Measurements from ENCODE around the gene PRIMA1.

Gene PRIMA1

DNA sequence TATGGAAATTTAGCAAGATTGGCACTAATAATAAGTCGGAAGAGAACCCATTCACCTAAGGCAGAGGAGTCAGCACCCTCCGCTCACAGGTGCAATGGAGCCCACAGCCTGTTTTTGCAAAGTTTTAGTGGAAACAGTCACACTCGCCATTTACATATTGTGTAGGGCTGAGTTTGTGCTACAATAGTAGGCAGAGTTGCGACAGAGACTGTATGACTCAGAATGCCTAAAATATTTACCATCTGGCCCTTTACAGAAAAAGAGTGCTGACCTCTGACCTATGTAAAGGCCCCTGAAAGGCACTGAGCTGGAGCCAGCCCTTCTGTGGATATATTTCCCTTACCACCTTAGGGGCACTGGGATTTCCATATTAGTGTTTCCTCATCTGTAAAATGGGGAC is 79.0 kb downstream of the PRIMA1 start:
- no peak overlapping the region for H3K27ac Mint-ChIP-seq
- H3K9me3 Mint-ChIP-seq = no peaks in the 10 kb centered on the region
- H3K36me3 Mint-ChIP-seq (ENCODE audit: low read depth) = no peaks in the 10 kb centered on the region
- H3K4me1 Mint-ChIP-seq (ENCODE audit: low read depth) = no peaks in the 10 kb centered on the region
- H3K27me3 Mint-ChIP-seq (ENCODE audit: low read depth) = no peaks in the 10 kb centered on the region
- no peak overlapping the region for H3K4me3 Mint-ChIP-seq

GRCh38 chr14:93708800-93709199 is 79.5 kb downstream of the PRIMA1 start:
- Mint-ChIP-seq H3K36me3 (ENCODE audit: low read depth) (no peaks in the 10 kb centered on the region), H3K9me3 (no peaks in the 10 kb centered on the region), H3K27ac (no peak overlapping the region), H3K27me3 (ENCODE audit: low read depth) (no peaks in the 10 kb centered on the region), H3K4me1 (ENCODE audit: low read depth) (no peaks in the 10 kb centered on the region), H3K4me3 (no peak overlapping the region)

GRCh38 chr14:93708311-93708734 is 80.0 kb downstream of the PRIMA1 start:
- no peaks in the 10 kb centered on the region for H3K4me1 Mint-ChIP-seq (ENCODE audit: low read depth)
- H3K27ac Mint-ChIP-seq = no peak overlapping the region
- H3K9me3 Mint-ChIP-seq = no peaks in the 10 kb centered on the region
- H3K27me3 Mint-ChIP-seq (ENCODE audit: low read depth) = no peaks in the 10 kb centered on the region
- H3K4me3 Mint-ChIP-seq = no peak overlapping the region
- H3K36me3 Mint-ChIP-seq (ENCODE audit: low read depth) = no peaks in the 10 kb centered on the region

GRCh38 chr14:93707475-93707874 is 80.8 kb downstream of the PRIMA1 start:
- Mint-ChIP-seq H3K4me1 (ENCODE audit: low read depth) (no peaks in the 10 kb centered on the region), H3K4me3 (no peak overlapping the region), H3K9me3 (no peaks in the 10 kb centered on the region), H3K36me3 (ENCODE audit: low read depth) (no peaks in the 10 kb centered on the region), H3K27ac (no peak overlapping the region), H3K27me3 (ENCODE audit: low read depth) (no peaks in the 10 kb centered on the region)

DNA sequence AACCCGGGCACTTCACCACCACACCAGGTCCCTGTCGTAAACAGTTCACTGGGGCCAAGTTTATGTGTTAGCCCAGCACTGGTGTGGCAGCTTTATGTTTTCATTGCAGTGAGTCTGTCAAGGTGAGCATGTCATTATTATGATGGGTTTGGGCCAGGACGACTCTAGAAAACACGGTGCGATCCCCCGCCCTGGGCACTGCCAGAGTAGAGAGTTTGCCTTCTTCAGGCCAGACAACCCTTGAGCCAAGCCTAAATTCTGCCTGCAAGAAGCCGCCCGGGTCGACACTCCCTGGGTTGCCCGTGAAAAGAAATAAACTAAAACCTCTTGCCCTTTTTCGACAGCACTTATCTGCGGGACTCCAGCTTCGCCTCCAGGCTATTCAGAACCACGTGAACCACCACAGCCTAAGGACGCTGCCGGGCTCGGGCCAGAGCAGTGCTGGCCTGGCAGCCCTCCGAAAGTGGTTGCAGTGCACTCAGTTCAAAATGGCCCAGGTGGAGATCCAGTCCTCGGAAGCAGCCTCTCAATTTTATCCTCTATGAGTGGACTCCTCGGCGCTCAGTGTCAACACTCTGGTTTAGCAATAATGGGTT is 81.8 kb downstream of the PRIMA1 start:
- no peak overlapping the region for H3K4me3 Mint-ChIP-seq
- H3K4me1 Mint-ChIP-seq (ENCODE audit: low read depth) = no peaks in the 10 kb centered on the region
- H3K36me3 Mint-ChIP-seq (ENCODE audit: low read depth) = no peaks in the 10 kb centered on the region
- H3K27me3 Mint-ChIP-seq (ENCODE audit: low read depth) = no peaks in the 10 kb centered on the region
- no peak overlapping the region for H3K27ac Mint-ChIP-seq
- no peaks in the 10 kb centered on the region for H3K9me3 Mint-ChIP-seq

- Mint-ChIP-seq H3K4me3 (no peak overlapping the region), H3K9me3 (no peaks in the 10 kb centered on the region), H3K4me1 (ENCODE audit: low read depth) (no peaks in the 10 kb centered on the region), H3K27ac (no peak overlapping the region), H3K36me3 (ENCODE audit: low read depth) (no peaks in the 10 kb centered on the region), H3K27me3 (ENCODE audit: low read depth) (no peaks in the 10 kb centered on the region)
These were observed 82.7 kb downstream of the PRIMA1 start for GRCh38 chr14:93705513-93706156.

DNA sequence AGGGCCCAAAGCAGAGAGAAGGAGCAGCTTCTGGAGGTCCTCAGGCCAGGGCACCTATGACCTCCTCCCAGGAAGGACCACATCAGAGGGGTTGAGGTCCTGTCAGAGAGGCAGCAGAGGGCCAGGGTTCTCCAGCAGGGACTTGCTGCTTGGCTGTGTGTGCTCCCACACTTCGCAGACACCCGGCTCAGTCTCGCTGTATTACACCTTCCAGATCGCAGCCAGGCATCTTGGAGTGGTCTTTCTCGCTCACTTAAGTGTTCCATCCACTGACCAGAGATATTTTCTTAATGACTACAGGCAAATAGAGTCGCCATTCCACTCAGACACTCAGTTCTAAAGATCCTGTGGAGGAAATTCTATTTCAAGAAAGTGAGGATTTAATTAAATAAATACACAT is 84.3 kb downstream of the PRIMA1 start:
- Mint-ChIP-seq H3K27ac (no peak overlapping the region), H3K4me3 (no peak overlapping the region), H3K4me1 (ENCODE audit: low read depth) (no peaks in the 10 kb centered on the region), H3K27me3 (ENCODE audit: low read depth) (peaks cover 7% of the 10 kb centered on the region), H3K36me3 (ENCODE audit: low read depth) (no peaks in the 10 kb centered on the region), H3K9me3 (no peaks in the 10 kb centered on the region)

DNA sequence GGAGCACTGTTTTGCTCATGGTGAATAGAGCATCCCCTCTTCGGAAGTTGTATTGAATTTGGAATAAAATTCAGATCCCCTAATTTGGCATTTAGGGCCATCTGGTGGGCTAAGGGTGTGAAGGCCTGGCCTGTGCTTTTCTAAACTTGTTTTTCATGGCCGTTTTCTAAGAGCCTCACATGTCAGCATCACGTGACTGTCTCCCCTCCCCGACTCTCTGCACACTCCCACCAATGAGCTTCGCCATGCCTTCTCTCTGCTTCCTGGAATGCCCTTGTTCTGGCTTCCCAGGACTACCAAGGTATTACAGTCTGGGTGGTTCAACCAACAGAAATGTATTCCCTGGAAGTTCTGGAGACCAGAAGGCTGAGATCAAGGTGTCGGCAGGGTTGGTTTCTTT is 85.3 kb downstream of the PRIMA1 start:
- Mint-ChIP-seq H3K4me3 (no peak overlapping the region), H3K9me3 (no peaks in the 10 kb centered on the region), H3K27ac (no peak overlapping the region), H3K36me3 (ENCODE audit: low read depth) (no peaks in the 10 kb centered on the region), H3K27me3 (ENCODE audit: low read depth) (peaks cover 7% of the 10 kb centered on the region), H3K4me1 (ENCODE audit: low read depth) (no peaks in the 10 kb centered on the region)

DNA sequence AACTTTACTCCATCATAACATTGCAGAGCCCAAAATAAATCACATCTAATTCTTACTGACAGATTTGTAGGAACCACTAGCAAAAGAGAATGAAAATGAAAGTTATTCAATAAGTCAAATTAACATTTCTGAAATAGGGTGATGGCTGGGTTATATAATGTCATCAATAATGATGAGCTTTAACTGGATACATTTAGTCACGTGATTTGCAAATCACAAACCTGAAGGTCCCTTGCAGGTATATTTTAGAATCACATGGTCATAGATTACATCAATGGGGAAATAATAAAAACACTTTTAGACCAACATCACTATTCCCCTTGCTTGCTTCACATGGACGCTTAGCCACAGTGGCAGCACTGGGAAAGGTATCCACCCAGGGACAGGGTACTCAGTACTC is 86.7 kb downstream of the PRIMA1 start:
- Mint-ChIP-seq H3K27ac (no peak overlapping the region), H3K36me3 (ENCODE audit: low read depth) (no peaks in the 10 kb centered on the region), H3K27me3 (ENCODE audit: low read depth) (peaks cover 7% of the 10 kb centered on the region), H3K9me3 (no peaks in the 10 kb centered on the region), H3K4me1 (ENCODE audit: low read depth) (no peaks in the 10 kb centered on the region), H3K4me3 (no peak overlapping the region)

DNA sequence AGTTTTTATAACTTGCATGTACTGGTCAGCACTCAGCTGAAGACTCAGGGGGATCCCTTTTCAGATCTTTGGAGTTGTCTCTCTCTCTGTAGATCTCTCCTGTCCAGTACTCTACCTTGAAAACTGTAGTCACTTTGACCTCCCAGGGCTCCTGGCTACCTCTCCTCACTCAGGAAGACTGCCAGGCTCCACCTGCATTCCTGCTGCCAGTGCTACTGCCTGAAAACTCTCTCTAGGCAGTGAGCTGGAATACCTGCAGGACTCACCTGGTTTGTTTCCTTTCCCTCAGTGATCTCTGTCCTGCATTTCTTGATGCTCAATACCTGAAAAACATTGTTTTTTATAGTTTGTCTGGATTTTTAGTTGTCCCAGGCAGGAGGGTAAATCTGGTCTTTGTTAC is 87.4 kb downstream of the PRIMA1 start:
- no peak overlapping the region for H3K4me3 Mint-ChIP-seq
- peaks cover 2% of the 10 kb centered on the region for H3K9me3 Mint-ChIP-seq
- no peak overlapping the region for H3K27ac Mint-ChIP-seq
- no peaks in the 10 kb centered on the region for H3K36me3 Mint-ChIP-seq (ENCODE audit: low read depth)
- H3K4me1 Mint-ChIP-seq (ENCODE audit: low read depth) = no peaks in the 10 kb centered on the region
- peaks cover 7% of the 10 kb centered on the region for H3K27me3 Mint-ChIP-seq (ENCODE audit: low read depth)

DNA sequence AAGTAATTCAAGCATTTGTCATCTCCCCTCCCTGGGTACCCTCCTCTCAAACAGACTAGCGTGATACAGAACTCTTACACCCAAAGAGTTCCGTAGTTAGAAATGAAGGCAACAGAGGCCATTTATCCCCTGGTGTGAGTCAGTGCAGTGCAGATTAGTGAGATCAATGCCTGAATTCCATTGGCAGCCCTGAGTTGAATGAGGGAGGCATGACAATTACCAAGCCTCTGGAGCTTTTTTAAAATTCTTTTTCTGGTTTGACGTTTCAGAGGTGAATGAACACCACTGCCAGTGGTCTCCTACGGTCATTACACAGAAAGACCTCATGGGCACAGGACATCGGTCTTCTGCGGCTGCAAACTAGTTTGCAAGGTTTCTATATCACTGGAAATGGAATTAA is 94.4 kb downstream of the PRIMA1 start:
- Mint-ChIP-seq H3K27me3 (ENCODE audit: low read depth) (peaks cover 7% of the 10 kb centered on the region), H3K27ac (no peak overlapping the region), H3K9me3 (peaks cover 3% of the 10 kb centered on the region), H3K4me1 (ENCODE audit: low read depth) (no peaks in the 10 kb centered on the region), H3K36me3 (ENCODE audit: low read depth) (no peaks in the 10 kb centered on the region), H3K4me3 (no peak overlapping the region)

DNA sequence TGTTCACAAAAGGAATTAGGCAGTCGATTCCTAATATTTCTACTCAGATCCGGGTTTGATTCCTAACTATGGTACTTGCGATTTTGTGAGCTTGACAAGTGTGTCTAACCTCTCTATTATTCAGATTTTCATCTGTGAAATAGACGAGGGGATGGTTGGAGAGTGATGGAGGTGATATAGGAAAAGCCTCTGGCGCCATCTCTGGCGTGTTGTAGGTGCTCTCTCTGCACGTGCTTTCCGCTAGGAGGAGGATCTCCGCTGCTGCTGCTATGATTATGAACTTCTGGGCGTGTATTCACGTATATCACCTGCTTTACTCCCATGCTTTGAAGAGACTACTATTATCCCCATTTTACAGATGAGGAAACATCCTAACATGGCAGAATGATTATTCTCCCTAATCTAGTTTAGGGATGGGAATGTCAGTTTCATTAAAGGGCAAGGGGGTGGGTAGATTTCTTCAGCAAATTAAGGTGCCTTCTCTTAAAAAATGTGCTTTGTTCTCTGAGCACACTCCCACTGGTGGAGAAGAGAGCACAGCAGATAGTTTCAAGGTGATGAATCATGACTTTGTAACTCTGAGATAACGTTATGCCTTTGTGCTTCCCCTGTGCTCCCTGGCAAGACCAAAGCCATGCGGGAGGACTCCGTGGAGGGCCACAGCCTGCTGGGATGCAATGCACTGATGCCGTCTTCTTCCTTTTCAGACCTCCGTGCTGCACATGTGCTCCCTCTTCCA is 97.1 kb downstream of the PRIMA1 start:
- Mint-ChIP-seq H3K4me1 (ENCODE audit: low read depth) (no peaks in the 10 kb centered on the region), H3K9me3 (peaks cover 3% of the 10 kb centered on the region), H3K4me3 (no peak overlapping the region), H3K27ac (no peak overlapping the region), H3K36me3 (ENCODE audit: low read depth) (no peaks in the 10 kb centered on the region), H3K27me3 (ENCODE audit: low read depth) (peaks cover 20% of the 10 kb centered on the region)

DNA sequence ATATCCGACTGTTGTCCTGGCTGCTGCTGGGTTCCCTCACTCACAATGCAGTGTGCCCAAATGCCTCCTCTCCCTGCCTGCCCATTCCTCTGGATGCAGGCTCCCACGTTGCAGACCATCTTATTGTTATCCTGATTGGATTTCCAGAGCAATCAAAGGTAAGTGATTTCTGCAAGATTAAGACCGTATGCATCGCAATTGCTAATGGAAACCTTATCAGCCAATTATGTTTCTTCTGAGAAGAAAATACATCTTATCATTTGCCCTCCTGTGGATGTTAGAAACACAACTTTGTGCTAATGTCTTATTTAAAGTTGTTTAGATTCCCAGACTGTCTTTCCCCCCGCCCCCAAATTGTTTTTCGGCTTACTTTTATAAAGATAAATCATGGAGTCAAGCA is 98.1 kb downstream of the PRIMA1 start:
- Mint-ChIP-seq H3K27ac (no peak overlapping the region), H3K9me3 (no peaks in the 10 kb centered on the region), H3K27me3 (ENCODE audit: low read depth) (peaks cover 22% of the 10 kb centered on the region), H3K36me3 (ENCODE audit: low read depth) (no peaks in the 10 kb centered on the region), H3K4me1 (ENCODE audit: low read depth) (no peaks in the 10 kb centered on the region), H3K4me3 (no peak overlapping the region)

DNA sequence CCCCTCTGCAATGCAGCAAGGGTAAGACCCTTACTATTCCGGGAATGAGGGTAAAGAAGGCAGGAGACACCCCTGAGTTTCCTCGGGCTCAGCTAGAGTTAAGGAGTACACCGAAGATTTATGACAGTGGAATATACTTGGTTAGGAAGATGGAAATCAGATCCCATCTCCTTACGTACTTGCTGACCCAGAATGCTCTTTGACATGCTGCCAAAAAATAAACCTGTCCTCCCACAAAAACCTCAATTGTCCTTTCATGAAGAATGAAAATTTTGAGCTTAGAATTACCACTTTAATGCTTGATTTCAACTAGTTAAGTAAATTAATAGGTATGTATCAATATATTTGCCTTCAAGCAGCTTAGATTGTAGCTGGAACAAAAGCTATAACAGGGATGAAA is 99.5 kb downstream of the PRIMA1 start:
- Mint-ChIP-seq H3K9me3 (no peaks in the 10 kb centered on the region), H3K4me1 (ENCODE audit: low read depth) (no peaks in the 10 kb centered on the region), H3K27ac (no peak overlapping the region), H3K4me3 (no peak overlapping the region), H3K27me3 (ENCODE audit: low read depth) (peaks cover 24% of the 10 kb centered on the region), H3K36me3 (ENCODE audit: low read depth) (no peaks in the 10 kb centered on the region)

DNA sequence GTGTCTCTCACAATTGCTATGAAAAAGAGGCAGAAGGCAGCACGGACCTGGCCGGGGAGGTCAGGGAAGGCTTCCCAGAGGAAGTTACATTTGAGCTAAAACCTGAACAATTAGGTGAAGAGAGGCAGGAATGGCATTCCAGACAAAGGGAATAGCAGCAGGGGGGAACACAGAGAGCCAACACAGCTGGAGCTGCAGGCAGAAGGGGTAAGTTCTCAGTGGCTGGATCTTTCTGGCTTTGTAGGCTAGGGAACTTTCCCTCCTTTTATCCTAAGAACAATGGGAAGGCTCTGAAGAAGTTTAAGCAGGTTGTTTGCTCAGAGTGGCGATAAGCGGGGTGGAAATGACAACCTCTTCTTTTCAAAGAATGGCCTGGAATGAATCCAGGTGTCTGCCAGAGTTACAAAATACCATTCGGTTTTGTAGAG is 100.0 kb downstream of the PRIMA1 start:
- no peak overlapping the region for H3K4me3 Mint-ChIP-seq
- peaks cover 25% of the 10 kb centered on the region for H3K27me3 Mint-ChIP-seq (ENCODE audit: low read depth)
- no peak overlapping the region for H3K27ac Mint-ChIP-seq
- no peaks in the 10 kb centered on the region for H3K9me3 Mint-ChIP-seq
- no peaks in the 10 kb centered on the region for H3K36me3 Mint-ChIP-seq (ENCODE audit: low read depth)
- H3K4me1 Mint-ChIP-seq (ENCODE audit: low read depth) = no peaks in the 10 kb centered on the region

All from T-helper 1 cell treated with Interleukin-12 subunit alpha and Interleukin-12 subunit beta and Interleukin-4 antibody, amounts not matched to agents 30 μg/mL and 1 μg/mL, for 36 hours (primary cell).